HT1080 (cell line): Measurements from ENCODE around the gene OR4Q3. TPM values are rescaled to one million over a fixed set of nuclear protein-coding genes. Genes with fewer than 3 reads are reported as not detected.
"Not testable (repeated sequence)": the region's sequence is repeated elsewhere in the genome, so short reads cannot be mapped to it uniquely, and the experiment has no call there.

Experiments used
- DNase-seq: peaks from one replicate; pipeline ENCODE4 v3.0.0-alpha.2; 2015; ENCODE audit warnings: low read depth
- polyA plus RNA-seq, 2 experiments: library from polyadenylated mRNA; depleted of rRNA; stranded (reverse); fragments of >200 nt; gene quantifications; 2 replicates each; pipeline ENCODE4 v1.2.3, GENCODE V29; 2015
- small RNA-seq: library from RNA; depleted of rRNA; stranded (forward); fragments of <200 nt; gene quantifications from one replicate; pipeline ENCODE3, GENCODE V24; 2014
- total RNA-seq: library from RNA; depleted of rRNA; stranded (reverse); fragments of >200 nt; shearing (Covaris generic); gene quantifications from 2 replicates; pipeline ENCODE4 v1.2.3, GENCODE V29; 2014; rRNA removed

The OR4Q3 gene
- not detected in 2 replicates for total RNA-seq
- not detected in 2 replicates for polyA plus RNA-seq (2015; cell fraction: cytosol; rRNA removed)
- not detected in 2 replicates for polyA plus RNA-seq (2015; cell fraction: nucleus; rRNA removed)

- no peak for DNase-seq
These were observed at the start of gene OR4Q3 for GRCh38 chr14:19743256-19743655. TSS of gene OR4Q3 (plus strand) at chr14:19743571.

- DNase-seq: no peak
These were observed 14.0 kb upstream of the OR4Q3 start for GRCh38 chr14:19729359-19729758.

- DNase-seq: no peak
These were observed 13.6 kb upstream of the OR4Q3 start for GRCh38 chr14:19729763-19730162.

GRCh38 chr14:19733893-19734292 lies 9.5 kb upstream of the OR4Q3 start:
- DNase-seq: not testable (repeated sequence)

GRCh38 chr14:19752316-19752715 lies 8.9 kb downstream of the OR4Q3 start:
- DNase-seq: not testable (repeated sequence)

- no peak for DNase-seq
These were observed 10.8 kb downstream of the OR4Q3 start for GRCh38 chr14:19754172-19754571.

GRCh38 chr14:19771491-19771890 lies 28.1 kb downstream of the OR4Q3 start:
- not testable (repeated sequence) for DNase-seq

GRCh38 chr14:19771895-19772430 lies 28.6 kb downstream of the OR4Q3 start:
- DNase-seq: no peak

- DNase-seq: not testable (repeated sequence)
These were observed 29.1 kb downstream of the OR4Q3 start for GRCh38 chr14:19772454-19772853.

- not testable (repeated sequence) for DNase-seq
These were observed 29.8 kb downstream of the OR4Q3 start, which contains the start of gene OR4M1 for GRCh38 chr14:19773204-19773603. TSS of gene OR4M1 (plus strand) at chr14:19773504. CDS start at chr14:19780323, 6,819 bp downstream.

GRCh38 chr14:19775587-19775986 lies 32.2 kb downstream of the OR4Q3 start:
- DNase-seq: no peak

GRCh38 chr14:19785848-19786247 lies 42.5 kb downstream of the OR4Q3 start:
- not testable (repeated sequence) for DNase-seq

- not testable (repeated sequence) for DNase-seq
These were observed 43.9 kb downstream of the OR4Q3 start for GRCh38 chr14:19787318-19787717.

- not testable (repeated sequence) for DNase-seq
These were observed 44.8 kb downstream of the OR4Q3 start for GRCh38 chr14:19788150-19788549.

GRCh38 chr14:19796520-19797108 lies 53.2 kb downstream of the OR4Q3 start:
- DNase-seq: peak; percentile 44

Small RNA genes lying within 50 kb of the gene (small RNA-seq; reads per million reads assigned to genes)
- gene AL512310.1: not detected

Other genes starting within 250 kb of the OR4Q3 start
- gene OR11H2, start 29.7 kb upstream of the OR4Q3 start, total RNA-seq: not detected in 2 replicates
- not detected in 2 replicates for gene OR4M1, start 29.9 kb downstream of the OR4Q3 start, total RNA-seq
- not detected in 2 replicates for gene OR4N2, start 60.2 kb downstream of the OR4Q3 start, total RNA-seq
- gene OR4K2, start 131.6 kb downstream of the OR4Q3 start, total RNA-seq: not detected in 2 replicates
- gene OR4K5, start 177.0 kb downstream of the OR4Q3 start, total RNA-seq: not detected in 2 replicates
- not detected in 2 replicates for gene OR4K1, start 187.3 kb downstream of the OR4Q3 start, total RNA-seq
- gene OR4K15, start 232.0 kb downstream of the OR4Q3 start, total RNA-seq: not detected in 2 replicates